HG03139 (cell line): Measurements from ENCODE around the gene CAPN9.

Experiments
- ATAC-seq: cut with Tn5 transposase; IDR thresholded peaks from one replicate; pipeline ENCODE4 v1.9.1; 2021; ENCODE audit not compliant: unreplicated experiment

Gene CAPN9

GRCh38 chr1:230794871-230795605, 47.9 kb downstream of the CAPN9 start:
- no peak for ATAC-seq

- ATAC-seq: no peak
Measured at GRCh38 chr1:230796626-230797025, 49.4 kb downstream of the CAPN9 start.

GRCh38 chr1:230797376-230797920, 50.3 kb downstream of the CAPN9 start:
- no peak for ATAC-seq

GRCh38 chr1:230797942-230798365, 50.8 kb downstream of the CAPN9 start:
- ATAC-seq: no peak

GRCh38 chr1:230798491-230798890, 51.3 kb downstream of the CAPN9 start:
- no peak for ATAC-seq

GRCh38 chr1:230800891-230801840, 54.0 kb downstream of the CAPN9 start:
- ATAC-seq: no peak

- no peak for ATAC-seq
Measured at GRCh38 chr1:230804396-230804795, 57.2 kb downstream of the CAPN9 start.

GRCh38 chr1:230806552-230806951, 59.4 kb downstream of the CAPN9 start:
- no peak for ATAC-seq

GRCh38 chr1:230807029-230807428, 59.8 kb downstream of the CAPN9 start:
- no peak for ATAC-seq

GRCh38 chr1:230807561-230808280, 60.5 kb downstream of the CAPN9 start:
- no peak for ATAC-seq

DNA sequence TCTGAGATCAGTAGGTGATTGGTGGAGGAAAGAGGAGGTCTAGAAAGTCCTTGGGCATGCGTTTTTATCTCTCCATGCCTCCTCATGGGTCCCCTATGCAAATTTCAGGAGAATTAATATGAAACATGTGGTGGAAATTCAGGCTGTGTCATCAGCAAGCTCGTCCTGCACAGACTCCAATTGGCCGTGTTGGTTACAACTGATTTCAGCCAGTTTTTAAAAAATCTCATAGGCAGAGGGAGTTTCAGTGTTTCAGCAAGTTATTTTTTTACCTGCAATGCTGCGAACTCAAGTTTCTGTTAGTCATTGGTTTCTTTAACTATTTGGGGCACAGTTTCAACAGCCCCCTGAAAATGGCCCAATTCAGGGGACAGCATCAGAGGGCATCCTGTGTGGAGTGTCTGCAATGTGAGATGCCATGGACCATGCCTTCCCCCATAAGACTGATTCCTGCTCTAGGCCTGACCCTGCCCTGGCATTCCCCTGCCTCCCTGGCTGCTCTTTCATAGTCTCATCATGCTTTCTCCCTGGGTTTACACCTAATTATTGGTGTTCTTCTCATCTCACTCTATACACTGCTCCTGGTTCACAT, 61.2 kb downstream of the CAPN9 start:
- ATAC-seq: no peak

- ATAC-seq: no peak
Measured at GRCh38 chr1:230809256-230809990, 62.2 kb downstream of the CAPN9 start.

DNA sequence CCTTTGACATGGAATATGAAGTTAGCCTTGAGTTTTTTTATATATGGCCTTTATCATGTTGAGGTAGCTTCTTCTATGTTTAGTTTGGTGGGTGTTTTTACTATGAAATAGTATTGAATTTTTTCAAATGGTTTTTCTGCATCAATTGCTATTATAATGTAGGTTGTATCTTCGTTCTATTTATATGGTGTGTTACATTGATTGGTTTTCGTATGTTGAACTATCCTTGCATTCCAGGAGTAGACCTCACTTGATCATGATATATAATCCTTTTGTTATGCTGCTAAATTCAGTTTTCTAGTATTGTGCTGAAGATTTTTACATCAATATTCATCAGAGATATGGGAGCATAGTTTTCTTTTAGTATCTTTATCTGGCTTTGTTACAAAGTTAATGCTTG, 65.4 kb downstream of the CAPN9 start:
- ATAC-seq: no peak

GRCh38 chr1:230814949-230815692, 67.9 kb downstream of the CAPN9 start:
- ATAC-seq: no peak

- ATAC-seq: no peak
Measured at GRCh38 chr1:230816018-230816417, 68.8 kb downstream of the CAPN9 start.

GRCh38 chr1:230818367-230818766, 71.2 kb downstream of the CAPN9 start:
- no peak for ATAC-seq

DNA sequence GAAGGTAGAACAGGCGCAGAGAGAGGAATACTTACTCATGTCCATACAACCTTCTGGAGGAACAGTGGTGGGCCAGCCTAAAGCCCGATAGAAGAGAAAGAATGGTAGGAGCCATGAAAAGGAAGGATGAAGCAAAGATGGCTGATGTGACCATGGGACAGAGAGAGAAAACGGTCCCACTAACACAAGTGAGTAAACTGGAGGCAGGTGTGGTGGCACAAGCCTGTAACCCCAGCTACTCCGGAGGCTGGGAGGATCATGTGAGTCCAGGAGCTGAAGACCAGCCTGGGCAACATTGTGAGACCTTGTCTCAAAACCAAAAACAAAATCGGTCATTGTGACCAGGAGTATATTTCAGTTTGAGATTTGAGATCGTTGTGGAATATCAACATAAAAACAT, 71.7 kb downstream of the CAPN9 start:
- ATAC-seq: no peak

DNA sequence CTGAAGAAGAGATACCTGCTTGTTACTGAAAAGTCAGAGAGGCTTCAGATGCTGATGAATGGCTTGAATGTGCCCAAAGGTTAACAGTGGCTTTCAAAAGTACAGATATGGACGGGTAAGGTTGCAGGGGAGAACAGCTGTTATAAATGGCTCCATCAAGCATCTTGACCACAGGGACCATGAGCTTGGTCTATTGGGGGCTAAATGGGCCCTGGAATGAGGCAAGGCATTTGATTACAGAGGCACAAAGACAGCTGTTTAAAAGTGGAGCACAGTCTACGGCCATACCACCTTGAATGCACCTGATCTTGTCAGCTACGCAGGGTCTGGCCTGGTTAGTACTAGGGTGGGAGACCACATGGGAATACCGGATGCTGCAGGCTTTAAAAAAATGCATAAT, 72.8 kb downstream of the CAPN9 start:
- ATAC-seq: no peak

DNA sequence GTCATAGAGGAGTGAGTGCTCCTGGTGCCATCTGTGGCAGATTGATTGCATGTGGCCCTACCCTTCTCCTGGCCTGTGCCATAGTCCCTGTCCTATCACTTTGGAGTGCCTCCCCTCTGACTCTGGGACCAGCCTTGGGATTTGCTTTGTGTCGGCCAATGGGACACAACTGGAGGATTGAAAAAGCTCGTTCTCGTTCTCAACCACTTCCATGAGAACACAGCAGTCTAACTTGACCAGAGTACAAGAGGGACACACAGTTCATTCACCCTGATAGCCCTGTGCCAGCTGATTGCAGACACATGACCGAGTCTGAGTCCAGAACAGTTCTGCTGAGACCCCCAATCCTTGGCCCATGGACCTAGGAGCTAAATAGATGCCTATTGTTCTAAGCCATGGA, 73.4 kb downstream of the CAPN9 start:
- ATAC-seq: no peak
